ENCODE data around the gene ARHGAP8.
"Not testable (repeated sequence)": the region's sequence is repeated elsewhere in the genome, so short reads cannot be mapped to it uniquely, and the experiment has no call there.

The ARHGAP8 gene

GRCh38 chr22:44904492-44905152 lies 152.2 kb downstream of the ARHGAP8 start:
- H3K4me3 Mint-ChIP-seq; ATAC-seq (replicated peaks; ENCODE audit: extremely low read depth, poor library complexity, severe bottlenecking); H3K4me1 Mint-ChIP-seq; H3K27ac Mint-ChIP-seq (ENCODE audit: low read depth); DNase-seq (ENCODE audit: low spot score in 2 of 2); H3K9me3 Mint-ChIP-seq; H3K36me3 Mint-ChIP-seq (ENCODE audit: insufficient read depth): not testable (repeated sequence)
- peaks cover 46% of the 10 kb centered on the region for H3K27me3 Mint-ChIP-seq

DNA sequence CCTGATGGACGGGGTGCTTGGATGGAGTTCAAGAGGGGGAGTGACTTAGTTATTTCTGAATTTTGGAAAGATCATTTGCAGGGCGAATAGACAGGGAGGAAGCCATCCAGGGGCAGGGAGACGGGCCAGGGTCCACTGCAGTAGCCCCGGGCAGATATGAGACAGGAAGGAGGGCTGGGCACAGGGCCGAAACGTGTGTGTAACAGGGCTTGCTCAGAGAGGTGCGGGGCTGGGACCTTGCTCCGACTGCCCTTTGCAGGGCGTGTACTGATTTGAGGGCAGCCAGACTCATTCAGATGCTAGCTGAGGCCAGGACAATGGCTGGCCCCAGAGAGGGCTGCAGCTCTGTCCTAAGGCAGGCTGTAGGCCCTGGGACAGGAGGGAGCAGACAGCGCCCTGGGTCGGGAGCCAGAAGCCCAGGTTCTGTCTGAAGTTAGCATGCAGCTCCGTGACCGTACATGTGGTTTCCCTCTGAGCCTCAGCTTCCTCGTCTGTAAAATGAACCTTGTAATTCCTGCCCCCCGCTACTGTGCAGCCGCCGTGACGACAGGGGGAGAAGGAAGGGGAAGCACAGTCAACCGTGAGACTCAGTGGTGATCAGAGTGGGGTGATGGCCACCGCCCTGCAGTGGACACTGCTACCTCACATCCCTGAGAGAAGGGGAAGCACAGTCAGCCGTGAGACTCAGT lies 154.0 kb downstream of the ARHGAP8 start:
- no peak for ATAC-seq (replicated peaks; ENCODE audit: extremely low read depth, poor library complexity, severe bottlenecking)
- H3K27me3 Mint-ChIP-seq: peaks cover 63% of the 10 kb centered on the region
- no peaks in the 10 kb centered on the region for H3K9me3 Mint-ChIP-seq

DNA sequence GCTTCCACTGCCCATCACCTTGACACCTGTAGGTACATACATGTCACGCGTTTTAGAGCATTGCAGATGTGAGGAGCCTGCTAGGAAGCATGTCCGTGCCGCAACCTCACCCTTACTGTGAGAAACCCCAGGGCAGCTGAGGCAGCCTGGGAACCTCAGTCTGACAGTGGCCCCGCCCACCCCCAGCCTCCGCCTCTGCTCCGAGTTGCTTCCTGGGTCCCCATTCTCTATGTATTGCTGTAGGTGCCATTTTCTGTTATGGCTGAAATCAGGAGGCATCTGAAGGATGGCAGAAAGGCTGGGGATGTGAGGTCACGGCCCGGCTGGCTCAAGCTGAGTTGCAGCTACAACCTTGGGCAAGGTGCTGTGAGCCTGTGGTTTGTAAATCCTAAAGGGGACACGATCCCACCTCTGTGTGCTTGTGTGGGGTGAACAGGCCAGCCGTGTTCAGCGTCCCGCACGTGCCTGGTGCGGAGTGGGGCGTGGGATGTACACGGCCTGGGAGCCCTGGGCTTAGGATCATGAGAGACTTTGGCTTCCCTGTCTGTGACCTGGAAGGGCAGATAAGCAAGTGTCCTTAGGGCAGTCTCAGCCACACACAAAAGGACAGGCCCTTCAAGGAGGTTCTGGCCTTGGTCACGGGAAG lies 154.7 kb downstream of the ARHGAP8 start:
- Mint-ChIP-seq H3K9me3 (no peaks in the 10 kb centered on the region), H3K36me3 (ENCODE audit: insufficient read depth) (peaks cover 2% of the 10 kb centered on the region), H3K4me1 (no peaks in the 10 kb centered on the region), H3K27ac (ENCODE audit: low read depth) (no peak overlapping the region), H3K27me3 (peaks cover 71% of the 10 kb centered on the region), H3K4me3 (no peak overlapping the region)
- no peak for DNase-seq (ENCODE audit: low spot score in 2 of 2)
- no peak for ATAC-seq (replicated peaks; ENCODE audit: extremely low read depth, poor library complexity, severe bottlenecking)

More for the DNA sequence above, 154.0 kb downstream of the ARHGAP8 start:
- DNase-seq (ENCODE audit: low spot score in 2 of 2): no peak
- H3K4me1 Mint-ChIP-seq: no peaks in the 10 kb centered on the region
- H3K4me3 Mint-ChIP-seq: no peak overlapping the region
- H3K27ac Mint-ChIP-seq (ENCODE audit: low read depth): no peak overlapping the region
- peaks cover 2% of the 10 kb centered on the region for H3K36me3 Mint-ChIP-seq (ENCODE audit: insufficient read depth)

DNA sequence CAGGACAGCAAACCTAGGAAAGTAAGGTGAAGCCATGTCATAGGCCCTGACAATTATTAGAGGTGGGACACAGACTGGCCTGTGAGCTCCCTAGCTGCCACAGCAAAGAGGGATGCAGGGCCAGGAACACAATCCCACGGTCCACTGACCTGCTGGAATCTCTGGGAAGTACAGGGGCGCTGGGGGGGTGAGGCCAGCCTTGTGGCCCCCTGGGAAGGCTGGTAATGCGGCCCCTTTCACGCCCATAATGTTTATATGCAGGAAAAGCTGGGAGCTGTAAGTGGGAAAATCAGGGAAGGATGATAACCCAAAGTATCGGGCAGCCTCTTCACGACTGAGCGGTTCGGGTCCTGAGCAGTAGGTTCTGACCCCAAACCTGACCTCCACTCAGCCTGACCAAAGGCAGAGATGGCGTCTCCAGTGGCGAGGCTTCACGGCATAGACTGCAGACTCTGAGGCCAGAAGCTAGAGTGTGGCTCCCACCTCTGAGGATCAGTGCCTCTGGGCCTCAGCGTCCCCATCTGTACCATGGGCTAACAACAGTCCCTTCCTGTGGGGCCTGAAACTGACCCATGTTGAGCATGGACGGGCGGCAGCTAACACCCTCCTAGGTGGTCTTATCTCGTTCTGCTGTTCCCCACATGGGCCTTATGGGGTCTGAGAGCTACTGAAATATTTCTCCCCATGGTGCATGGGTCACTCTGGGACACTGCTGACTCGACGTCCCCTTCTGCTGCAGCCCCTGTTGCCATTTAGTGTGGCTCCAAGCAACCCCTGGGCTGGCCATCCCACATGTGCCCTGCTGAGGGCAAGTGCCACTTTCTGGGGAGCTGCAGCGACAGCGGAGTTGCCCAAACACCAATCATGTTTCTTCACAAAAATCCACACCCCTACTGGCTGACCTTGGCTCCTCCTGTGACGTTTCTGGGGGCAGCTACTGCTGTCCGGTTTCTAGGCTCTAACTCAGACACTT lies 155.7 kb downstream of the ARHGAP8 start:
- no peaks in the 10 kb centered on the region for H3K9me3 Mint-ChIP-seq
- no peak overlapping the region for H3K4me3 Mint-ChIP-seq
- ATAC-seq (replicated peaks; ENCODE audit: extremely low read depth, poor library complexity, severe bottlenecking): no peak
- H3K27ac Mint-ChIP-seq (ENCODE audit: low read depth): no peak overlapping the region
- no peaks in the 10 kb centered on the region for H3K36me3 Mint-ChIP-seq (ENCODE audit: insufficient read depth)
- DNase-seq (ENCODE audit: low spot score in 2 of 2): no peak
- H3K4me1 Mint-ChIP-seq: no peaks in the 10 kb centered on the region
- H3K27me3 Mint-ChIP-seq: peaks cover 72% of the 10 kb centered on the region

DNA sequence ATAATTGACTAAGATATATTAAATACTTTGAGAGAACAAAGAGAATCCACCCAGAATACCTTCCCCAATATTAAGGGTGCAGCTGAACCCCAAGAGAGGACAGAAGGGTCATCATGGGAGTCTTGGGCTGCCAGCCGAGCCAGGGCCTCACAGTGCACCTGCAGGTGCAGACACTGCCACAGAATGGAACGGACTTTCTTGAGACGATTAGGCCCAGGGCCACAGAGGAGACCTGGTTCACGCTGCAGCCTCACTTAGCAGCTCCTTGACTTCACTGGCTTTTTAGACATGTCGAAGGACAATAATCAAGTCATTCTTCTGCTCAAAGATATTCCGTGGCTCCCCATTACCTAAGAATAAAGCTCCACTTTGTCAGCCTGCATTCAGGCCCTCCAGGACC lies 156.9 kb downstream of the ARHGAP8 start:
- H3K27me3 Mint-ChIP-seq: peaks cover 60% of the 10 kb centered on the region
- DNase-seq (ENCODE audit: low spot score in 2 of 2) (no peak), ATAC-seq (replicated peaks; ENCODE audit: extremely low read depth, poor library complexity, severe bottlenecking) (no peak)
- no peaks in the 10 kb centered on the region for H3K9me3 Mint-ChIP-seq
- H3K36me3 Mint-ChIP-seq (ENCODE audit: insufficient read depth): no peaks in the 10 kb centered on the region
- no peak overlapping the region for H3K4me3 Mint-ChIP-seq
- H3K4me1 Mint-ChIP-seq: no peaks in the 10 kb centered on the region
- H3K27ac Mint-ChIP-seq (ENCODE audit: low read depth): no peak overlapping the region

All from central memory CD8-positive, alpha-beta T cell (primary cell).